ENCODE measurements around the gene IRAK1.

Gene IRAK1

GRCh38 chrX:154011376-154012335 lies 8.0 kb downstream of the IRAK1 start:
- no peak for DNase-seq (ENCODE audit: low read depth)
- H3K4me3 ChIP-seq (replicated peaks; ENCODE audit: low read depth, low read length) = no peak overlapping the region
- no peak for TF ChIP-seq CTCF (IDR thresholded peaks at IDR 0.05; ENCODE audit: low read length, missing control alignments)

- DNase-seq (ENCODE audit: low read depth) = peak; percentile 56
- H3K4me3 ChIP-seq (replicated peaks; ENCODE audit: low read depth, low read length) = no peak overlapping the region
- TF ChIP-seq CTCF (IDR thresholded peaks at IDR 0.05; ENCODE audit: low read length, missing control alignments) = no peak
Measured at GRCh38 chrX:154010330-154011087, 9.2 kb downstream of the IRAK1 start.

GRCh38 chrX:154008521-154008920 lies 11.2 kb downstream of the IRAK1 start:
- no peak for TF ChIP-seq CTCF (IDR thresholded peaks at IDR 0.05; ENCODE audit: low read length, missing control alignments)

GRCh38 chrX:154006947-154007346 lies 12.8 kb downstream of the IRAK1 start:
- H3K4me3 ChIP-seq (replicated peaks; ENCODE audit: low read depth, low read length) = no peak overlapping the region
- DNase-seq (ENCODE audit: low read depth) = no peak
- no peak for TF ChIP-seq CTCF (IDR thresholded peaks at IDR 0.05; ENCODE audit: low read length, missing control alignments)

More at GRCh38 chrX:154008521-154008920, 11.2 kb downstream of the IRAK1 start:
- H3K4me3 ChIP-seq (replicated peaks; ENCODE audit: low read depth, low read length) = no peak overlapping the region
- DNase-seq (ENCODE audit: low read depth) = no peak

- TF ChIP-seq CTCF (IDR thresholded peaks at IDR 0.05; ENCODE audit: low read length, missing control alignments) = no peak
- no peak for DNase-seq (ENCODE audit: low read depth)
- no peak overlapping the region for H3K4me3 ChIP-seq (replicated peaks; ENCODE audit: low read depth, low read length)
Measured at GRCh38 chrX:154004315-154004714, 15.4 kb downstream of the IRAK1 start.

- no peak overlapping the region for H3K4me3 ChIP-seq (replicated peaks; ENCODE audit: low read depth, low read length)
- DNase-seq (ENCODE audit: low read depth) = peak; percentile 33
- no peak for TF ChIP-seq CTCF (IDR thresholded peaks at IDR 0.05; ENCODE audit: low read length, missing control alignments)
Measured at GRCh38 chrX:154002215-154002719, 17.4 kb downstream of the IRAK1 start.

All from fibroblast of pulmonary artery (primary cell).